CD4-positive, alpha-beta T cell treated with Interferon gamma for 1 hour (primary cell): ENCODE data around the gene WDR45.

Experiments used
- DNase-seq: peaks from one replicate; pipeline ENCODE4 v3.0.0-alpha.2; 2020

WDR45 gene

GRCh38 chrX:49043220-49043986 is 36.3 kb downstream of the WDR45 start, which contains the start of gene TFE3:
TSS of gene TFE3 (minus strand) at chrX:49043357. CDS start at chrX:49043226, 131 bp downstream.
- peak; percentile 99 for DNase-seq

GRCh38 chrX:49042581-49043219 is 37.0 kb downstream of the WDR45 start:
- DNase-seq = no peak

GRCh38 chrX:49041744-49042580 is 37.7 kb downstream of the WDR45 start:
- peak; percentile 8 for DNase-seq

- no peak for DNase-seq
Measured at GRCh38 chrX:49040376-49040955, 39.2 kb downstream of the WDR45 start.

- peak; percentile 62 for DNase-seq
Measured at GRCh38 chrX:49039598-49040375, 39.9 kb downstream of the WDR45 start.

- DNase-seq = no peak
Measured at GRCh38 chrX:49037883-49038475, 41.7 kb downstream of the WDR45 start.

GRCh38 chrX:49030283-49030682 is 49.4 kb downstream of the WDR45 start:
- no peak for DNase-seq

- DNase-seq = no peak
Measured at GRCh38 chrX:49029876-49030275, 49.8 kb downstream of the WDR45 start.
